ENCODE results near the gene APOBR.
"Not testable (repeated sequence)": the region's sequence is repeated elsewhere in the genome, so short reads cannot be mapped to it uniquely, and the experiment has no call there.

APOBR gene

GRCh38 chr16:28494121-28494851 lies at the start of gene APOBR:
Gene APOBR (plus strand): TSS chr16:28494643. CDS start chr16:28494682, 39 bp downstream.
- no peak for DNase-seq (ENCODE audit: low spot score)

- not testable (repeated sequence) for DNase-seq (ENCODE audit: low spot score)
Observed at GRCh38 chr16:28446388-28446787, 48.1 kb upstream of the APOBR start.

GRCh38 chr16:28447081-28447480 lies 47.4 kb upstream of the APOBR start:
- DNase-seq (ENCODE audit: low spot score): not testable (repeated sequence)

- no peak for DNase-seq (ENCODE audit: low spot score)
Observed at GRCh38 chr16:28473714-28474265, 20.7 kb upstream of the APOBR start.

DNA sequence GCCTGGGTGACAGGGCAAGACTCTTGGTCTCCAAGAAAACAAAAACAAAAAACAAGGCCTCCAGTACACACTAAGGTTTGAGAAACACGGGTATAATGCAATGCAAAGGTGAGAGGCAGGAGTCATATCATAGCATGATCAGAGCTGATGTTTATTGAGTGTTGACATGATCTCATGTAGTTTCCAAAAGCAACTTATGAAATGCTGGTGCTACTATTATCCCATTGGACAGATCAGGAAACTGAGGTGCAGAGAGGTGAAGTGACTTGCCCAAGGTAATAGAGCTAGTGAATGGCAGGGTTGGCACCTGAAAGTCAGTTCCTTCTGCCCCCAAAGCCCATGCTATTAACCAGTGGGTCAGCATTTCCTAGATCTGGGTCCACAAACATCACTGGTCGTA lies 19.2 kb upstream of the APOBR start:
- DNase-seq (ENCODE audit: low spot score): no peak

GRCh38 chr16:28477311-28477920 lies 17.0 kb upstream of the APOBR start:
- no peak for DNase-seq (ENCODE audit: low spot score)

DNA sequence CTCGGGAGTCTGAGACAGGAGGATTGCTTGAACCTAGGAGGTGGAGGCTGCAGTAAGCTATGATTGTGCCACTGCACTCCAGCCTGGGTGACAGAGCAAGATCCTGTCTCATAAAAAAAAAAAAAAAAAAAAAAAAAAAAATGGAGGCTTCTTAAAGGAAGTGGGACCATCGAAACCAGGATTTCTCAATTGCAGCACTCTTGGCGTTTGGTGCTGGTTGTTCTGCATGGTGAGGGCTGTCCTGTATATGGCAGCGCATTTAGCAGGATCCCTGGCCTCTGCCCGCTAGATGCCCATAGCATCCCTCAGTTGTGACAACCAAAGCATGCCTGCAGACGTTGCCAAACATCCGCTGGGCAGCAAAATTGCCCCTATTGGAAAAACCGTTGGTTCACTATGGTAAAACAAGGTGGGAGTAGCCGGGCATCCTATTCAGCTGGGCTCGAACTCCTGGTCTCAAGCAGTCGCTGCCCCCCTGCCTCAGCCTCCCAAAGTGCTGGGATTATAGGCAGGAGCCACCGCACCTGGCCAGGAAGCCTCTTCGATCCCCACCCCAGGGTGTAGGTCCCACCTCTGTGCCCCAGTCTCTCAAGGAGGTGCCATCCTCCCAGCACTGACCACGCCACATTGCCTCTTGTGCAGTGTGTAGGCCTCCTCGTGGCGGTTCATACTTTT lies 15.8 kb upstream of the APOBR start:
- no peak for DNase-seq (ENCODE audit: low spot score)

GRCh38 chr16:28482026-28482425 lies 12.4 kb upstream of the APOBR start:
- DNase-seq (ENCODE audit: low spot score): no peak

GRCh38 chr16:28483361-28483760 lies 11.1 kb upstream of the APOBR start:
- DNase-seq (ENCODE audit: low spot score): not testable (repeated sequence)

GRCh38 chr16:28486266-28486665 lies 8.2 kb upstream of the APOBR start:
- DNase-seq (ENCODE audit: low spot score): no peak

- DNase-seq (ENCODE audit: low spot score): no peak
Observed at GRCh38 chr16:28491230-28491969, 3.0 kb upstream of the APOBR start.

GRCh38 chr16:28491970-28492474 lies 2.4 kb upstream of the APOBR start, which contains the start of gene CLN3:
Gene CLN3 (minus strand): TSS chr16:28492074. CDS start chr16:28491759, 315 bp downstream.
- peak; percentile 83 for DNase-seq (ENCODE audit: low spot score)

DNA sequence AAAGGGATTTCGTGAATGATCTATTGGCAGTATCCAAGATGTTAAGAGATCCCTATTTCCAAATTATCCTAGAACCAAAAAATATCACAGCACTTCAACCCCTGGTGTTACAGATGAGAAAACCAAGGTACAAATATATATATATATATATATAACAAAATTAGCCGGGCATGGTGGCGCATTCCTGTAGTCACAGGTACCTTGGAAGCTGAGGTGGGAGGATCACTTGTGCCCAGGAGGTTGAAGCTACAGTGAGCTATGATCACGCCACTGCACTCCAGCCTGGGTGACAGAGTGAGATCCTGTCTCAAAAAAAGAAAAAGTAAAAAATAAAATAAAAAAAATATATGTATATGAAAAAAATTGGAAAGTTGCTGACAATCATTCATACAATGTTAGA lies 1.9 kb upstream of the APOBR start:
- DNase-seq (ENCODE audit: low spot score): no peak

- DNase-seq (ENCODE audit: low spot score): no peak
Observed at GRCh38 chr16:28495098-28495793, 803 bp downstream of the APOBR start.

GRCh38 chr16:28495795-28496749 lies 1.6 kb downstream of the APOBR start:
- DNase-seq (ENCODE audit: low spot score): no peak

DNA sequence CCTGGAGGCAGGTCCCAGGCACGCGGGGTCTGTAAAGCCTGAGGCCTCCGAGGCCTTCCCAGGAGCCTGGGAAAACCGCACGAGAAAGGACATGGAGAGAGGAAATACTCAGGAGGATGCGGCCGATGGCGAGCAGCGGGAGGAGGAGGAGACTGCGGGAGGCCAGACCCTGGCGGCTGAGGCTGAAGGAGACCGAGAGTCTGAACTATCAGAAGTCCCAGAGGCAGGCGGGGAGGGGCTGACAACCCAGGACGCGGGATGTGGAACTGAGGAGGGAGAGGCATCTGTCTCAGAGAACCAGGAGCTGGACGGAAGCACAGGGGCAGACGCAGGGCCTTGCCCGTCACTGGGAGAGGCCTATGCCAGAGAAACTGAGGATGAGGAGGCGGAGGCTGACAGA lies 2.4 kb downstream of the APOBR start:
- DNase-seq (ENCODE audit: low spot score): no peak

DNA sequence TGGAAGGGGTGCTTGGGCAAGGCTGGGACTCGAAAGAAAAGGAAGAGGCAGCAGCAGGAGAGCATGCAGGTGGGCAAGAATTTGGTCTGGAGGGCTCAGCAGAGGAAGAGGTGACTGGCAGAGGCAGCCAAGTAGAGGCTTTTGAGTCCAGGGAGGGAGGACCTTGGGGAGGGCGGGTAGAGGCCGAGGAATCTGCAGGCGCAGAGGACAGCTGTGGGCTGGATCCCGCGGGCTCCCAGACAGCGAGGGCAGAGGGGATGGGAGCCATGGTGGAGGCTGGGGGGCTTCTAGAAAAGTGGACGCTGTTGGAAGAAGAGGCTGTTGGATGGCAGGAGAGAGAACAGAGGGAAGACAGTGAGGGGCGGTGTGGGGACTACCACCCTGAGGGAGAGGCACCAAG lies 2.9 kb downstream of the APOBR start:
- DNase-seq (ENCODE audit: low spot score): no peak

GRCh38 chr16:28497861-28498599 lies 3.6 kb downstream of the APOBR start:
- DNase-seq (ENCODE audit: low spot score): no peak

GRCh38 chr16:28498666-28499381 lies 4.4 kb downstream of the APOBR start:
- DNase-seq (ENCODE audit: low spot score): no peak

Measured in kidney capillary endothelial cell (primary cell).